Fibroblast of villous mesenchyme (primary cell): ENCODE measurements around the gene SFN. TPM values are rescaled to one million over a fixed set of nuclear protein-coding genes. Genes with fewer than 3 reads are reported as not detected.
A peak's percentile ranks its signal among the peaks of the same experiment; 100 is the strongest.

Source experiments
- DNase-seq: peaks from one replicate; pipeline ENCODE4 v3.0.0-alpha.2; 2010; ENCODE audit warnings: low read depth
- H3K4me3 ChIP-seq: 2 replicates; pipeline ENCODE4 v1.5.1; 2011; ENCODE audit warnings: low read depth, mild to moderate bottlenecking, low read length
- total RNA-seq: library from RNA; depleted of rRNA; stranded (reverse); fragments of >200 nt; gene quantifications from 2 replicates; pipeline ENCODE4 v1.2.3, GENCODE V29; 2012
- TF ChIP-seq, protein P1 (sequence below): IDR thresholded peaks from 2 replicates; pipeline ENCODE4 v1.5.1; 2012; ENCODE audit warnings: low read depth, mild to moderate bottlenecking, low read length; ENCODE audit not compliant: insufficient read depth

Gene SFN
- total RNA-seq, 1 donor, result 0.43 TPM

DNA sequence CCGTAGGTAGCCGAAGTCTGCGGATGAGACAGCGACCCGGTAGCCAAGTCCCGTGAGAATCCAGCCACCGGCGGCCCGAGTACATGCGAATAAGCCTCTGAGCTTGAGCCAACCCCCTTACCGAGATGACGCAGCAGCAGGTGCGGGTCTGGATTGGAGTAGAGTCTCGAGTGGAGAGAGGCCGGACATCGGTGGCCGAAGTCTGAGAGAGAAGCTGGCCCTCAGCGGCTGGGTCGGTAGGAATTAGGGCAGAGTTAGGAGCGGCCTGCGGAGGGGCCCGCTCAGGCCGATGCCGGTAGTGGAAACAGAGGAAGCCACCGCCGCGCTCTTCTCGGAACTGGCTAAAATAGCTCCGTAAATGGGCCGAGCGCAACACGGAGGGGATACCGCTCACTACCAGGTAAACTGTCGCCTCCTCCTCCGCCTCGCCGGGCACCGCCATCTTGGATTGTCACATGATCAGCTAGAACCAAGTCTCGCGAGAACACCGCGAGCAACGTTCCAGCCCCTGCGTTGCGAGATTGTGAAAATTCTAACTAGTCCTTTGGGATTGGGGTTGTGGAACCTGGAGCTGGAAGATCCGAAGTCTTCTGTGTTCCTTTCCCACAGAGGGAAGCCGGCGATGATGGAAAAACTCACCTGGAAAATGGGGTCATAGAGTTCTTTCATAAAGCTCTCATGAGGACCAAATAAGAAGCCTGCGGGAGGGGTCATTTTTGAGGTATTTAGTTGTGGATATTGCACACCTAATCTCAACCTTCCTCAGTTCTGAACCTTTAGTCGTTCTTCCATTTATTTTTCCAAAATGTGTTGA, 37.3 kb downstream of the SFN start, which contains the start of gene GPATCH3:
Gene GPATCH3 (minus strand): TSS at position 467 of the 814 bp plus-strand sequence. CDS start 25 bp downstream, at position 442.
- peak within 1 kb of the TSS; percentile 98 for H3K4me3 ChIP-seq
- TF ChIP-seq, protein P1, sequence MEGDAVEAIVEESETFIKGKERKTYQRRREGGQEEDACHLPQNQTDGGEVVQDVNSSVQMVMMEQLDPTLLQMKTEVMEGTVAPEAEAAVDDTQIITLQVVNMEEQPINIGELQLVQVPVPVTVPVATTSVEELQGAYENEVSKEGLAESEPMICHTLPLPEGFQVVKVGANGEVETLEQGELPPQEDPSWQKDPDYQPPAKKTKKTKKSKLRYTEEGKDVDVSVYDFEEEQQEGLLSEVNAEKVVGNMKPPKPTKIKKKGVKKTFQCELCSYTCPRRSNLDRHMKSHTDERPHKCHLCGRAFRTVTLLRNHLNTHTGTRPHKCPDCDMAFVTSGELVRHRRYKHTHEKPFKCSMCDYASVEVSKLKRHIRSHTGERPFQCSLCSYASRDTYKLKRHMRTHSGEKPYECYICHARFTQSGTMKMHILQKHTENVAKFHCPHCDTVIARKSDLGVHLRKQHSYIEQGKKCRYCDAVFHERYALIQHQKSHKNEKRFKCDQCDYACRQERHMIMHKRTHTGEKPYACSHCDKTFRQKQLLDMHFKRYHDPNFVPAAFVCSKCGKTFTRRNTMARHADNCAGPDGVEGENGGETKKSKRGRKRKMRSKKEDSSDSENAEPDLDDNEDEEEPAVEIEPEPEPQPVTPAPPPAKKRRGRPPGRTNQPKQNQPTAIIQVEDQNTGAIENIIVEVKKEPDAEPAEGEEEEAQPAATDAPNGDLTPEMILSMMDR, result no peak
- peak; percentile 93 for DNase-seq

DNA sequence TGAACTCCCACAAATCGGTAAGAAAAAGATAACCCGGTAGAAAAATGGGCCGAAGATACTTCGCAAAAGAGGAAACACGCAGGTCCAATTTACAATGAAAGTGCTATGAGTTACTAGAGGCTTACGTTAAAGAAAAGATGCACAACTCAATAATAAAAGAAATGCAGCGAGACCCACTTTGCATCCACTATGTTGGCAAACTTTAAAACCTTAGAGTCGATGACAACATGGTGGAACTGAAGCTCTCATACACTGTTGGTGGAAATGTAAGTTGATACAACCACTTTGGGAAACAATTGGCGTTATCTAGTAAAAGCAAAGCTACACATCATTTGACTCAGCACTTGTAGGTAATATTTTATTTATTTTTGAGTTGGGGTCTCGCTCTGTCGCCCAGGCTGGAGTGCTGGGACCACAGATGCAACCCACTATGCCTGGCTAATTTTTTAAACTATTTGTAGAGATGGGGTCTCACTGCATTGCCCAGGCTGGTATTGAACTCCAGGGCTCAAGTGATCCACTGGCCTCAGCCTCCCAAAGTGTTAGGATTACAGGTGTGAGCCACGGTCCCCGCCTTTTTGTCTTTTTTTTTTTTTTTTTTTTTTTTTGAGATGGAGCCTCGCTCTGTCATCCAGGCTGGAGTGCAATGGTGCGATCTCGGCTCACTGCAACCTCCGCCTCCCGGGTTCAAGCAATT, 38.0 kb downstream of the SFN start:
- no peak for DNase-seq
- TF ChIP-seq, protein P1, result no peak
- H3K4me3 ChIP-seq, result peak overlapping the region; percentile 98

DNA sequence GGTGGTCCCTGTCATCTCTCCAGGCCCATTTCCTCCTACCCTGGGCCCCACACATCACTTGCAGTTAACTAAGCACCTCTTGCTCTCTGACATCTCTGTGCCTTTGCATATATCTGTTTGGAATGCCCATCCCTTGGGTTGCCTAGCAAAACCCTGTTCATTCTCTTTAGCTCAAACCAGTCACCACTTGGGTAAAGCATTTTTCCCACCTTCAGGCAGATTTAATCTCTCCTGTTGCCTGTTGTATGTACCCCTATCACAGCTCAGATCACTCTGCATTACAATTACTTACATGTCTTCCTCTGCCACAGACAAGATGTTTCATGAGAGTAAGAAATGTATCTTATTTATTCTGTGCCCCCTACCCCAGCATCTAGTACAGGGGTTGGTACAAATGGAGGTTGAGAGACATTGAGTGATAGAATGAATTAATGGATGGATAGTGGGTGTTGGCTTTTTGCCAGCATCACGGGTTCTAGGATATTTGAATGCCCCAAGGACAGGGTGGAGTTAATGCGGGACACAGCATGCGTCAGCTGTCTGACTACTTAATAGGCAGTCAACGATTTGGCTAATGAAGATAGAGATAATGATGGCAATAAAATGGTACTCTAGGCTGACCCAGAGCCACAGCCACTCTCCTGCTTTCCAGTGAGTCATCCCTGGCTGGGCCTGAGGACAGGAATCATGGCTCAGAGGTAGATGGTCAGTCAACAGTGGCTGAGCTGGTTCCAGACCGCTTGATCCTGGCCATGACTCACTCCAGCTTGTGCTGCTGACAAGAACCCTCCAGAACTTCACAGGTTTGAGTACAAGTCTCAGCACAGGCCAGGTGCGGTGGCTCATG, 44.3 kb downstream of the SFN start:
- DNase-seq, result peak; percentile 79
- TF ChIP-seq, protein P1, result no peak
- H3K4me3 ChIP-seq, result no peak overlapping the region

DNA sequence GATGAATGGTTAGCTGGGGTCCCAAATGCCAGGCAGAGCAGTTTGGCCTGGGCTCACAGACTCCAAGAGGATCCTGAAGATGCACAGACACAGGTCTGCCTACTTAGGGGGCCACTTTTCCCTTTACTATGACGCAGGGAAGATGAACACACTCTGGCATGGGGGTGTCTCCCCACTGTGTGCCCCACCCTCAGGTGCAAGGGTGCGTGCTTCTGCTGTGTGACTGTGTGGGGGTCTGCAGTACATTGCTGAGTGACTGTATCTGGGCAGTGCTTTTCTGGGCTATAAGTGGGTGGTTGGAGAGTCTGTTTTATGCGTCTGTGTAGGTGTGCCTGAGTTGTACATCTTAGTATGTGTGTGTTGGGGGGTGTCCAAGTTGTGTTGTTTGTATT, 47.0 kb downstream of the SFN start:
- TF ChIP-seq, protein P1, result no peak
- DNase-seq, result no peak
- H3K4me3 ChIP-seq, result no peak overlapping the region

DNA sequence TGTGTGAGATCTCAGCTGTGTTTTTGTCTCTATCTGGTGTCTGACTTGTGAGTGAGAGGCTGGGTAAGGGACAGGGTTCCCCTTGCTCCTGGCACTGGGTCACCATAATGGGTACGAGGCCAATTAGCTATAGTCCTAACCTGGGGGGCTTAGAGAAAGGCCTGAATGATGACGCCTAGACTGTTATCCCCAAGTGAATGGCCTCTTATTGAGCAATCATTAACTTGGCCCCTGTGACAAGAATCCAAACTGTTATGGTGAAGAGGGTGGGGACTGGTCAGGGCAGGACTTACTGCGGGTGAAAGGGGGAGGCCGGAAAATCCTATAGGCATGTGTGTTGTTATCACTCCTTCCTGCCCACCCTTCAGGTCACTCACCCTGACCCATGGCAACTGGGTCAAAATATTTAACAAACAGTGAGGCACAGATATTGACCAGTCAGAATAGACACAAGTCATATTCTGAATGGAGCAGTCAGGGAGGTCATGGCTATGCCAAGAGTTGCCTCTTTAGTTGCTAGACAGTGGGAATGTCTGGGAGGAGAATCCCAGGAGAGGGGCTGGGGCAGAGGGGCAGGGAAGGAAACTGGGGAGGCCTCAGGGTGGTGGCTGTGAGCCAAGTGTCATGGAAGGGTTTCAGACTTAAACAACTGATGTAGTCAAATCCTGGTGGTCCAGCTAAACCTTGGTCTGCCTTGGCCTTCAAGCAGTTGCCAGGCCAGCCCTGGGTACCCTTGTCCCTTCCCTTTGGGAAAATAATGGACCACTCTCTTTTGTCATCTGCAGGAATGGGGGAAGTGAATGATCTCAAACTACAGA, 47.6 kb downstream of the SFN start:
- TF ChIP-seq, protein P1, result no peak
- H3K4me3 ChIP-seq, result no peak overlapping the region
- DNase-seq, result no peak
